ENCODE results near the gene TPCN1.

The TPCN1 gene

DNA sequence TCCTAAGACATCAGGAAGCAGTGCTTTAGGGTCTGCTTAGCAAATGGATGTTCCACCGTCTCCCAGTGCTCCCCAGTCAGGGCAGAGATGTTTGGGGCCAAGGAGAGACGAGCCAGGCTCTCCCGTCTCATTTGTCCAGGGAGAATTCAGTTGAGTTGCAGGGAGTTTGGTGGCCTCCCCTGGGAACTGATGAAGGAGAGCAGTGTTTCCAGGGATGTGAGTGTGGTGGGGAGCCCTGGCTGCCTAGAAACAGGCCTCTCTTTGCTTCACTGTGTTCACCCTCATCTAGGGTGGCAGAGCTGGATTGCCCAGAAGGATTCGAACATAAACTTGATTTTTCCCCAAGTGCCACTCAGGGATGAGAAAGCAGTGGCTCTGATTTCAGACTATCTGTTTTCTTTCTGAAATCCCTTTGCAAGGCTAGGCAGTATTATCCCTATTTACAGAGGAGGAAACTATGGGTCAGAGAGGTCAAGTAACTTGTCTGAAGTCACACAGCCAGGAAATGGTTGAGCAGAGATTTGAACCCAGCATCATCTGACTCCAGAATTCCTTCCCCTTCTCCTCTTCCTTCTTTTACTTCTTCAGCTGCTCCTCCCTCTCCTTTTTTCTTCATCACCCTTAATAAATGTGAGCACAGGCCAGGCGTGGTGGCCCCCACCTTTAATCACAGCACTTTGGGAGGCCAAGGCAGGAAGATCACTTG, 6.6 kb downstream of the TPCN1 start:
- peak overlapping the region; percentile 68 for H3K27ac Mint-ChIP-seq
- H3K4me3 Mint-ChIP-seq = no peak overlapping the region
- H3K9me3 Mint-ChIP-seq = no peaks in the 10 kb centered on the region
- H3K4me1 Mint-ChIP-seq (ENCODE audit: low read depth) = peaks cover 54% of the 10 kb centered on the region
- peaks cover 54% of the 10 kb centered on the region for H3K36me3 Mint-ChIP-seq (ENCODE audit: low read depth)
- H3K27me3 Mint-ChIP-seq = no peaks in the 10 kb centered on the region

DNA sequence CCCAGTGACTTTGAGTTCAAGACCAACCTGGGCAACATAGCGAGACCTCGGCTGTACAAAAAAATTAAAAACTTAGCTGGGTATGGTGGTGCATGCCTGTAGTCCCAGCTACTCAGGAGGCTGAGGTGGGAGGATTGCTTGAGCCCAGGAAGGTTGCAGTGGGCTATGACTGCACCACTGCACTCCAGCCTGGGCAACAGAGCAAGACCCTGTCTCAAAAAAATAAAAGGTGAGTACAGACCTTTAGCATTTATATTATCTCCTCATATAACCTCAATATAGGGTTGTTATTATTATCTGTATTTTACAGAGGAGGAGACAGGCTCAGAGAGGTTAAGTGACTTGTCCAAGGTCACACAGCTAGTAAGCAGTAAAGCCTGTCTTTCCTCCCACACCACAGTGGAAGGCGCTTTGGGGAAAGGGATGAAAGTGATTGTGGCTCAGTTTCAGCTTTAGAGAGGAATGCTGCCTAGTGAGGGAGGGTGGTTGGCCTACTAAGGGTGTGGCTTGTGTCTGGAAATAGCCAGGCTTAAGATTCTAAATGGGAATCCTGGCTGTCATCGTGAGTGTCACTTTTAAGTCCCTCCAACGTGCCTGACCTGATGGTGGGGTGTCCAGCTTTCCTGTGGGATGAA, 7.2 kb downstream of the TPCN1 start:
- H3K27me3 Mint-ChIP-seq = no peaks in the 10 kb centered on the region
- no peaks in the 10 kb centered on the region for H3K9me3 Mint-ChIP-seq
- peak overlapping the region; percentile 68 for H3K27ac Mint-ChIP-seq
- H3K4me1 Mint-ChIP-seq (ENCODE audit: low read depth) = peaks cover 54% of the 10 kb centered on the region
- H3K36me3 Mint-ChIP-seq (ENCODE audit: low read depth) = peaks cover 56% of the 10 kb centered on the region
- no peak overlapping the region for H3K4me3 Mint-ChIP-seq

DNA sequence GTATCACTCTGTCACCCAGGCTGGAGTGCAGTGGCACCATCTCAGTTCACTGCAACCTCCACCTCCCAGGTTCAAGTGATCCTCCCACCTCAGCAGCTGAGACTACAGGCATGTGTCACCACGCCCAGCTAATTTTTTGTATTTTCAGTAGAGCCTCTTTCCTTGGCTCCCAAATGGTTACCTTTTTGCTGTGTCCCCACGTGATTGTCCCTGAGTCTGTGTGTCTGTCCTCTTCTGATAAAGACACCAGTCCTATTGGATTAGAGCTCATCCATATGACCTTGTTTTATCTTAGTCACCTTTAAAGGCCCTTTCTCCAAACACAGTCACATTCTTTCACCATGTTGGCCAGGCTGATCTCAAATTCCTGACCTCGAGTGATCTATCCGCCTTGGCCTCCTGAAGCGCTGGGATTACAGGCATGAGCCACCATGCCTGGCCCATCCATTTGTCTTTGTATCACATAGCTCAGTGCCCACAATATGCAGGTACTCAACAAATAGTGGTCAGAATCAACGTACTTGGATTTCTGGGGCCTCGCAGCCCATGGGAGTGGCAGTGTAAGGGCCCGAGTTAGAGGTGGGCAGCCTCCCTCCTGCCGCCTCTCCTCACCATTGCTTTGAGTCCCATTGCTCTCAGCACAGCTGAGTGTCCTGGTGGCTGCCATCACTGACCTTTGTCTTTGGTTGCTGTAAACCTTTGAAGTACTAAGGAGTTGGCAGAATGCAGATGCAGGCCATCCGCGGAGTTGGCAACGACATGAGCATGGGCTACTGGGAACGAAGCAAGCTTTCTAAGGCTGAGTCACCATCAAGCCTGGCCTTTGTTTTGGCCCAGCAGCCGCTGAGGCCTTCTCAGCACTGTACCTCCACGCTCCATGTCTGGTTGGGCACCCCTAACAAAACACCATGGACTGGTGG, 9.3 kb downstream of the TPCN1 start:
- peak overlapping the region; percentile 83 for H3K27ac Mint-ChIP-seq
- peaks cover 57% of the 10 kb centered on the region for H3K4me1 Mint-ChIP-seq (ENCODE audit: low read depth)
- H3K27me3 Mint-ChIP-seq = no peaks in the 10 kb centered on the region
- no peaks in the 10 kb centered on the region for H3K9me3 Mint-ChIP-seq
- peaks cover 59% of the 10 kb centered on the region for H3K36me3 Mint-ChIP-seq (ENCODE audit: low read depth)
- H3K4me3 Mint-ChIP-seq = peak overlapping the region; percentile 38

DNA sequence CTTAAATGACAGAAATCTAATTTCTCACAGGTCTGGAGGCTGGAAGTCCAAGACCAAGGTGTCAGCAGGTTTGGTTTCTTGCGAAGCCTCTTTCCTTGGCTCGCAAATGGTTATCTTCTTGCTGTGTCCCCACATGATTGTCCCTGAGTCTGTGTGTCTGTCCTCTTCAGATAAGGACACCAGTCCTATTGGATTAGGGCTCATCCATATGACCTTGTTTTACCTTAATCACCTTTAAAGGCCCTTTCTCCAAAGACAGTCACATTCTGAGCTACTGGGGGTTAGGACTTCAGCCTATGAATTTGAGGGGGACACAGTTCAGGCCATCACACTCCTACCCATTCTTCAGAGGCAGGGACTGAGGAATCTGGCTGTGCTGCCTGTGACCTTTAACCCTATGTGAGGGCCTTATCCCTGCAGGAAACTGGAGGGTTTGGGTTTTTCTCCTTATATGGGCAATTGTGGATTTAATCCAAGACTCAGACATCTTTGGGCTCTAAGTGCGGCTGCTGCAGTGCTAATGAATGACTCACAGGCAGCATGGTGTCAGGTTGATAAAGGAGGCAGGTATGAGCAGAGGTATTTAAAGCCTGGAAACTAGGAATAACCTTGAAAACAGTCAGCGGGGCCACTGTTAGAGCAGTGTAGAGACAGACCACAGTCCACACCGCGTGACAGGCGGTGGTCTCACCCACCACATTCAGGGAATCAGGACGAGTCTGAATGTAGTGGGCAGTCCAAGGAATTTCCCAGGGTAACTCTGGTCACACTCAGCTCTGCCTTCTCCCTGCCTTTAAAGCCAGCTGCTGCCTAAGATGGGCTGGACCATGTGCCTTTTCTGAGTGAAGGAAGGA, 10.2 kb downstream of the TPCN1 start:
- H3K36me3 Mint-ChIP-seq (ENCODE audit: low read depth) = peaks cover 62% of the 10 kb centered on the region
- no peak overlapping the region for H3K4me3 Mint-ChIP-seq
- H3K4me1 Mint-ChIP-seq (ENCODE audit: low read depth) = peaks cover 66% of the 10 kb centered on the region
- no peaks in the 10 kb centered on the region for H3K27me3 Mint-ChIP-seq
- no peak overlapping the region for H3K27ac Mint-ChIP-seq
- H3K9me3 Mint-ChIP-seq = no peaks in the 10 kb centered on the region

DNA sequence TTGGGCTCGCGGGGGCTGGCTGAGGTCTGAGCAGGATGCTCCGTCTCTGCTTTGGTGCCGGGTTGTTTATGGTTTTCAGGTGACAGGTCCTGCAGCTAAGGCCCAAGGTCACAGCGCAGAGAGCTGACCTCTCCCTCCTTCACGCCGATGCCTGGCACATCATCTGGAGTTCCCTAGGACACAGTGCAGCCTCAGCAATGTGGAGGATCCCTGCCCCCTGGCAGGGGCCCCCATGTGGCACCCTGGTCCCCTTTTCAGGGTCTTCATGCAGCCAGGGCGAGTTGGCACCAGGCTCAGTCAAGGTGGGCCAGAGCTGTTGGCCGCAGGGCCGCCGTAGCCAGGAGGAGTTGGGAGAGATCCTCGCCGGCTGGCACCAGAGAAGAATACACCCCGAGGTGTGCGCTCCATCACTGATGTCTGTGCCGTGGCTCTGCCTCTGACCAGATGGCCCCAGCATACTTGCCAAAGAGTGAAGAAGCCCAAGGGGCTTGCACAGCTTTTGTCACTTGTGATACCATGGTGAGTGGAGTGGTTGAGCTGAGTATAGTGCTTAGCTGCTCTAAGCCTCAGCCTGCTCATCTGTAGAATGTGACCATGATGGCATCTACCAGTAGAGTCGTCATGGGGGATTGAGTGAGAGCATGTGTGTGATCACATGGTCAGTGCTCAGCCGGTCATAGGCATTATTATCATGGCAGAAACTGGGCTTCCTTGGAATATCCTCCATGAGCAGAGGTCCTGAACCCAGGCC, 11.0 kb downstream of the TPCN1 start:
- peak overlapping the region; percentile 66 for H3K4me3 Mint-ChIP-seq
- H3K27me3 Mint-ChIP-seq = no peaks in the 10 kb centered on the region
- peak overlapping the region; percentile 82 for H3K27ac Mint-ChIP-seq
- H3K9me3 Mint-ChIP-seq = no peaks in the 10 kb centered on the region
- H3K36me3 Mint-ChIP-seq (ENCODE audit: low read depth) = peaks cover 57% of the 10 kb centered on the region
- peaks cover 71% of the 10 kb centered on the region for H3K4me1 Mint-ChIP-seq (ENCODE audit: low read depth)

DNA sequence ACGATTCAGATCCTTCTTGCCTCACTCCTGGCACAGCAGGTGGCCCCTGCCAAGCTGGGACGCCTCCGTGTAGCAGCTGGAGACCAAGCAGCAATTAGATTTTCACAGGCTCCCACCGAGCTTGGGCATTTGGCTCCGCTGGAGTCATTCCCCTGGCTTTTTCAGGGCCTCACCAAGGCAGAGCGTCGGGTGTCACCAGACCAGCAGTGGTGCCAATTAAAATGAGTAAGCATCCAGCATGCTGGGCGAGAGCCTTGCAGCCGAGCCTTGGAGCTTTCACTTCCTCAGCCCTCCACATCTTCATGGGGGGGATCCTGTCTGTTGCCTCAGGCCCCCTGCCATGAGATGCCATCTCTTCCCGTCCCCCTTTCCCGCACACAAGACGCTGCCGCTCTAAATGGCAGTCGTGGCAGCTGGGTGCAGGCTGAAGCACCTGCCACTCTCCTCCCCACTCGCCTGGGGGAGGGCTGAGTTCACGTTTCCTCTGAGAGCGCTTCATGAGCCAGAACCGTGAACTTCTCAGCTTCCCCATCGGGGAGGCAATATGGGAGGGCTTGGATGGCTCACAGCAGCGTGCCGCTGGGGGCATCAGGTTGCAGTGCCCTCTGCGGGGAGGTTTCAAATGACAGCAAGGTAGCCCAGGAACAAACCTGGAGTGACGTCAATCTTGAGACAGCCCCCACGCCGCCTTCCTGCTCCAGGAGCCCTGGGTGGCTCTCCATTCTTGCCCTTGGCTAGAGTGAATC, 11.7 kb downstream of the TPCN1 start:
- Mint-ChIP-seq H3K9me3 (no peaks in the 10 kb centered on the region), H3K4me1 (ENCODE audit: low read depth) (peaks cover 71% of the 10 kb centered on the region), H3K27ac (peak overlapping the region; percentile 82), H3K36me3 (ENCODE audit: low read depth) (peaks cover 50% of the 10 kb centered on the region), H3K27me3 (no peaks in the 10 kb centered on the region), H3K4me3 (peak overlapping the region; percentile 66)

DNA sequence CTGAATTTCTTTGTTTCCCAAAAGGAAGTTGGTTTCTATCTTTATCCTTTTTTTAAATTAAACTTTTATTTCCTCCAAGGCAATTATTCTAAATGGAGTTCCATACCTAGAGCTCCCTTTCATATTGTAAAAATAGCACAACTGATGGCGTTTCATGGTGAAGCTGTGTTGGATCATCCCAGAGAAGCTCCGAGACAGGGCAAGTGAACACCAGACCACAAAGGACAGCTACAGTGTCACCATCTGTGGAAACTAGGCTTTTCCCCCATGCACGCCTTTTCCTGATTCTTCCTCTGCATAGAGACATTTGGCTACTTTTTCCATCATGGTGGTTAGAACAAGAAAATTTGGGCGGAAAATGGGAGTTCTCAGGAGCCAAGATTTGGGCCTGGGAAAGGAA, 12.7 kb downstream of the TPCN1 start:
- Mint-ChIP-seq H3K27ac (no peak overlapping the region), H3K4me1 (ENCODE audit: low read depth) (peaks cover 66% of the 10 kb centered on the region), H3K9me3 (no peaks in the 10 kb centered on the region), H3K36me3 (ENCODE audit: low read depth) (peaks cover 42% of the 10 kb centered on the region), H3K4me3 (no peak overlapping the region), H3K27me3 (no peaks in the 10 kb centered on the region)

DNA sequence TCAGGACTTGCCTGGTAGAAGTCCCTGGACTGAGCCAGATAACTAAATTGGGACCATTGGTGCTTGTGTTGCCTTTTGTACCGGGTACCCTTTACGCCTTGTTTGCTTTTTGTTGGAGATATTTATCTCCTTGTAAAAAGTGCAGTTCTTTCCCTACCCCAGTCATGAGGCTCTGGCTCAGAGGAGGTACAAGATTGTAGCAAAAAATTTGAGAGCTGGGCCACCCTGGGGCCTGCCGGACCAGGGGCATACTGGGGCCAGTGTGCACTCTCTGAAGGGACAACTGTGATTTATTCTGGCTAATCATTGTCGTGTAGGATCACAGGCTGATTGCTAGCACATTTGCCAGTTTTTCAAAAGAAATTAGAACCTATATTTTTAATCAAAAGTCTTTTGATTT, 13.2 kb downstream of the TPCN1 start:
- H3K4me1 Mint-ChIP-seq (ENCODE audit: low read depth) = peaks cover 65% of the 10 kb centered on the region
- H3K36me3 Mint-ChIP-seq (ENCODE audit: low read depth) = peaks cover 46% of the 10 kb centered on the region
- no peaks in the 10 kb centered on the region for H3K27me3 Mint-ChIP-seq
- no peak overlapping the region for H3K27ac Mint-ChIP-seq
- H3K4me3 Mint-ChIP-seq = no peak overlapping the region
- no peaks in the 10 kb centered on the region for H3K9me3 Mint-ChIP-seq

DNA sequence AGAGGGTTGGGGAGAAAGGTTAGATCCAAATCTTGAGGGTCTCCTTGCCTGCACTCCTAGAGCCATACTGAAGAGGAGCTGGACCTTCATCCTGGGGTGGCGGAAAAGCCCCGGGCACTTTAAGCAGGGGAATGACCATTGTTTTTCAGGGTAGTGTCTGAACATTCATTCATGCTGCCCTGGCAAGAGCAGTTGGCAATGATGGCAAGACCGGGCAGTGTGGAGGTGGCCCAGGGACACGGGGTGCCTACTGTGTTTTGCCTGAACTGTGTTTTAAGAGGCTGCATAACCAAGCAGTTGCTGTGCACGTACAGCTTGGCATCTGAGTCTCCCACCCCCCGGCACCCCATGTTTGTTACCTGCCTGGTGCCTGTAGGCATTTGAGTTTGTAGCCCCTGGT, 14.7 kb downstream of the TPCN1 start:
- H3K4me3 Mint-ChIP-seq = no peak overlapping the region
- H3K27me3 Mint-ChIP-seq = no peaks in the 10 kb centered on the region
- peak overlapping the region; percentile 0 for H3K27ac Mint-ChIP-seq
- peaks cover 57% of the 10 kb centered on the region for H3K4me1 Mint-ChIP-seq (ENCODE audit: low read depth)
- H3K9me3 Mint-ChIP-seq = no peaks in the 10 kb centered on the region
- peaks cover 41% of the 10 kb centered on the region for H3K36me3 Mint-ChIP-seq (ENCODE audit: low read depth)

DNA sequence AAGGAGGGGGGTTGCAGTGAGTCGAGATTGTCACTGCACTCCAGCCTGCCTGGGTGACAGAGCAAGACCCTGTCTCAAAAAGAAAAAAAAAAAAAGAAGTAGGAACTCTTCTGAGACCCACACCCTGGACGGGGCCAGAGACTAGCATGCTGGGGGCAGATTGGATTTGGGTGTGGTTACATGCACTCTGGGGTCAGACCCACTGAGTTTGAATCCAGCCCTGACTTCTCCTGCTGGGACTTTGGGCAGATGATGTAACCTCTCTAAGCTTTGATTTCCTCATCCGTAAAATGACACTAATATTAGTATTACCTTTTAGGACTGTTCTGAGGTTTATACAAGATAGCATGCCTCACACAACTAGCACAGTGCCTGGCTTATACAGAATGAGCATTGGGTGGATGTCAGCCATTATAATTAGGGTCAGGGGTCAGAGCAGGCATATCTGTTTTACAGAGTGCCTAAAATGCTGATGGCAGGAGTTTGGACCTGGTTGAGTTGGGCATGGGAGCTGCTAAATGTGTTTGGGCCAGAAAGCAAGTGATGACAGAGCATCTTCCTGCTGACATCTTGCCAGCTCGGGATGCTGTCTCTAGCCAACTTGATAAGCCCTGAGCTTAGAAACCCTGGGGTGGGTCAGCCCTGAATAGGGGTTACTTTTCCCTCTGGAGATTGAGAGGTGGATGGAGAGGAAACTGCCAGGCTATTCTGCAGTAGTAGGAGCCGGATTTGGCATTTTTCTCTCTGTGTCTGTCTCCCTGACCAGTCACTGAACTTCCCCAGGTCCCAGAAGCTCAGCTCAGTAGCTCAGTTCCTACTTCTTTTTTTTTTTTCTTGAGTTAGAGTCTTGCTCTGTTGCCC, 15.5 kb downstream of the TPCN1 start:
- Mint-ChIP-seq H3K4me3 (no peak overlapping the region), H3K4me1 (ENCODE audit: low read depth) (peaks cover 50% of the 10 kb centered on the region), H3K27ac (no peak overlapping the region), H3K27me3 (no peaks in the 10 kb centered on the region), H3K36me3 (ENCODE audit: low read depth) (peaks cover 39% of the 10 kb centered on the region), H3K9me3 (no peaks in the 10 kb centered on the region)

DNA sequence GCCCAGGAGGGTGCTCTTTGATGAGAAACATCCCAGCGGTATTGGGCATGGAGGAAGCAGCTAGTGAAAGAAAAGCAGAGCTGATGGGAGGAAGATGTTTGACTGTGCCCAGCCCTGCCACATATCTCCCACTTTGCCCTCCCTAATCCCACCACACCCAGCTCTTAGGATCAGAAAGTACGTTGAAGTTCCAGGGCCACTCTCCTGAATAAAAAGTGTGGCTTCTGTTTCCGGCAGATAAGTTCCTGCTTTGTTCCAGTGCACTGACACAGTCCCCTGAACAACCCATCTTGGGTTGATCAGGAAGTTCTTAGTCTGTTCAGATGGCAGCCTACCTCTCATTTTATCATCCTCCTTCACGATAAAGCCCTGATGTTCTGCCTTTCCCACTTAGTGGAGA, 16.5 kb downstream of the TPCN1 start:
- Mint-ChIP-seq H3K4me3 (no peak overlapping the region), H3K27me3 (no peaks in the 10 kb centered on the region), H3K9me3 (no peaks in the 10 kb centered on the region), H3K27ac (no peak overlapping the region), H3K36me3 (ENCODE audit: low read depth) (peaks cover 40% of the 10 kb centered on the region), H3K4me1 (ENCODE audit: low read depth) (peaks cover 41% of the 10 kb centered on the region)

DNA sequence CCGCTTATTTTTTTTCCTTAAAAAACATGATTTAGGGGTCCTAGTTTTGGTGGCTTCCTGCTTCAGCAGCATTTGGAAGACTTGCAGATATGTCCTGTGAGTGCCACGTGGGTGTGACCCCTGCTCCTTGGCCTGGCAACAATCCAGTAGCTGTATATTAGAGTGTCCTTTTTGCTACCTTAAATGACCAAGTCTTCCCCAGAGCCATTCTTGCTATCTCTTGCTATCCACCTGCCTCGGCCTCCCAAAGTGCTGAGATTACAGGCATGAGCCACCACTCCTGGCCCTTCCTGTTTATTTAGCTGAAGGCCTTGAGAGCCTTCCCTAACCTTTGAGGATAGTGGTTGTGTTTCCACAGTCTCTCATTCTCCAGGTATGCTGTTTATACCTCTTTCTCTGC, 17.0 kb downstream of the TPCN1 start:
- H3K27me3 Mint-ChIP-seq = no peaks in the 10 kb centered on the region
- no peak overlapping the region for H3K4me3 Mint-ChIP-seq
- peaks cover 35% of the 10 kb centered on the region for H3K4me1 Mint-ChIP-seq (ENCODE audit: low read depth)
- no peak overlapping the region for H3K27ac Mint-ChIP-seq
- H3K36me3 Mint-ChIP-seq (ENCODE audit: low read depth) = peaks cover 37% of the 10 kb centered on the region
- no peaks in the 10 kb centered on the region for H3K9me3 Mint-ChIP-seq

All from stimulated activated naive CD8-positive, alpha-beta T cell treated with anti-CD3 and anti-CD28 coated beads, Interleukin-15, Interleukin-2, amounts not matched to agents 100 ng/mL and 50 ng/mL, for 24 hours (primary cell).